ENCODE results near the gene SOWAHD. TPM values are rescaled to one million over a fixed set of nuclear protein-coding genes. Genes with fewer than 3 reads are reported as not detected.

The SOWAHD gene
- total RNA-seq, 2 donors from 2014 or later: not detected

- Histone ChIP-seq H3K27me3 (replicated peaks; ENCODE audit: insufficient read depth) (no peaks in the 10 kb centered on the region), H3K27ac (no peak overlapping the region), H3K36me3 (no peaks in the 10 kb centered on the region), H3K4me3 (no peak overlapping the region), H3K9me3 (no peaks in the 10 kb centered on the region), H3K4me1 (ENCODE audit: control insufficient read depth in 1 of 2, low read depth in 2 of 2) (peaks cover 0 to 6% of the 10 kb centered on the region in 2 donors)
- ATAC-seq (ENCODE audit: insufficient number of reproducible peaks, low FRiP score, low read depth) (no peak), DNase-seq (ENCODE audit: low spot score) (no peak)
- TF ChIP-seq, protein P1, sequence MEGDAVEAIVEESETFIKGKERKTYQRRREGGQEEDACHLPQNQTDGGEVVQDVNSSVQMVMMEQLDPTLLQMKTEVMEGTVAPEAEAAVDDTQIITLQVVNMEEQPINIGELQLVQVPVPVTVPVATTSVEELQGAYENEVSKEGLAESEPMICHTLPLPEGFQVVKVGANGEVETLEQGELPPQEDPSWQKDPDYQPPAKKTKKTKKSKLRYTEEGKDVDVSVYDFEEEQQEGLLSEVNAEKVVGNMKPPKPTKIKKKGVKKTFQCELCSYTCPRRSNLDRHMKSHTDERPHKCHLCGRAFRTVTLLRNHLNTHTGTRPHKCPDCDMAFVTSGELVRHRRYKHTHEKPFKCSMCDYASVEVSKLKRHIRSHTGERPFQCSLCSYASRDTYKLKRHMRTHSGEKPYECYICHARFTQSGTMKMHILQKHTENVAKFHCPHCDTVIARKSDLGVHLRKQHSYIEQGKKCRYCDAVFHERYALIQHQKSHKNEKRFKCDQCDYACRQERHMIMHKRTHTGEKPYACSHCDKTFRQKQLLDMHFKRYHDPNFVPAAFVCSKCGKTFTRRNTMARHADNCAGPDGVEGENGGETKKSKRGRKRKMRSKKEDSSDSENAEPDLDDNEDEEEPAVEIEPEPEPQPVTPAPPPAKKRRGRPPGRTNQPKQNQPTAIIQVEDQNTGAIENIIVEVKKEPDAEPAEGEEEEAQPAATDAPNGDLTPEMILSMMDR (IDR thresholded peaks at IDR 0.05): no peak
These were observed 4.6 kb upstream of the SOWAHD start for GRCh38 chrX:119753639-119754257.

DNA sequence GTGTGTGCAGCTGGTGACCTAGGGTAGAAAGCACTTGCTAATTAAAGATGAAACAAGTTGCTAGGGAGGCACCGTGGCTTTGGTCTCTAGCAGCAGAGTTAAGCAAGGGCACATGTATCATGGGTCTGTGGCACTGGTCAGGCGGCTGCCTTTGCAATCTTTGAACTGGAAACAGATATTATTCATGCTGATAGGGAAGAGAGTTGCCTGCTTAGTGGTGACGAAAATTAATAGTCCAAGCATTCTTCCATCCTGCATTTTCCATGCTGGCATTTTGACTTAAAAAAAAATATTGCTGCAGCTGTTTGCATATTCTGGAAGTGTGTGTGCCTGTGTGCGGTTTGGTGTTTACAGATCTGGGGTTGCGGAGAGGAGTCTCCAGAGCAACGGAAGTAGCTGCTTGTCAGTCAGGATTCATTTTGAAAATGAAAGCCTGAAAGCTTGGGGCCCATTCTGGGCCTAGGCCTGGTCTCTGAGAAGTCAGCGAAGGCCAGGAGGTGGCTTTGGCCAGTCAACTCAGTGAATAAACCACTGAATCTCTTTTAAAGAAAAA, 2.3 kb upstream of the SOWAHD start:
- DNase-seq (ENCODE audit: low spot score): no peak

GRCh38 chrX:119756926-119757635, 1.3 kb upstream of the SOWAHD start:
- no peaks in the 10 kb centered on the region for H3K9me3 ChIP-seq
- H3K36me3 ChIP-seq: no peaks in the 10 kb centered on the region
- TF ChIP-seq, protein P1 (IDR thresholded peaks at IDR 0.05): no peak
- H3K4me1 ChIP-seq (ENCODE audit: control insufficient read depth in 1 of 2, low read depth in 2 of 2): peaks cover 0 to 6% of the 10 kb centered on the region in 2 donors
- ATAC-seq (ENCODE audit: insufficient number of reproducible peaks, low FRiP score, low read depth) (no peak), DNase-seq (ENCODE audit: low spot score) (no peak)
- no peak overlapping the region for H3K27ac ChIP-seq
- H3K27me3 ChIP-seq (replicated peaks; ENCODE audit: insufficient read depth): no peaks in the 10 kb centered on the region
- H3K4me3 ChIP-seq: no peak overlapping the region

More for the DNA sequence above, 2.3 kb upstream of the SOWAHD start:
- Histone ChIP-seq H3K4me3 (no peak overlapping the region), H3K27me3 (replicated peaks; ENCODE audit: insufficient read depth) (no peaks in the 10 kb centered on the region), H3K36me3 (no peaks in the 10 kb centered on the region), H3K4me1 (ENCODE audit: control insufficient read depth in 1 of 2, low read depth in 2 of 2) (peaks cover 0 to 6% of the 10 kb centered on the region in 2 donors), H3K27ac (no peak overlapping the region), H3K9me3 (no peaks in the 10 kb centered on the region)
- TF ChIP-seq, protein P1 (IDR thresholded peaks at IDR 0.05): no peak
- no peak for ATAC-seq (ENCODE audit: insufficient number of reproducible peaks, low FRiP score, low read depth)

- H3K4me1 ChIP-seq (ENCODE audit: control insufficient read depth in 1 of 2, low read depth in 2 of 2): peaks cover 0 to 6% of the 10 kb centered on the region in 2 donors
- DNase-seq (ENCODE audit: low spot score): no peak
- H3K4me3 ChIP-seq: peak overlapping the region; percentile 73
- no peak overlapping the region for H3K27ac ChIP-seq
- TF ChIP-seq, protein P1 (IDR thresholded peaks at IDR 0.05): no peak
- ATAC-seq (ENCODE audit: insufficient number of reproducible peaks, low FRiP score, low read depth): no peak
- H3K9me3 ChIP-seq: no peaks in the 10 kb centered on the region
- H3K27me3 ChIP-seq (replicated peaks; ENCODE audit: insufficient read depth): no peaks in the 10 kb centered on the region
- H3K36me3 ChIP-seq: no peaks in the 10 kb centered on the region
These were observed 776 bp upstream of the SOWAHD start for GRCh38 chrX:119757646-119757978.

DNA sequence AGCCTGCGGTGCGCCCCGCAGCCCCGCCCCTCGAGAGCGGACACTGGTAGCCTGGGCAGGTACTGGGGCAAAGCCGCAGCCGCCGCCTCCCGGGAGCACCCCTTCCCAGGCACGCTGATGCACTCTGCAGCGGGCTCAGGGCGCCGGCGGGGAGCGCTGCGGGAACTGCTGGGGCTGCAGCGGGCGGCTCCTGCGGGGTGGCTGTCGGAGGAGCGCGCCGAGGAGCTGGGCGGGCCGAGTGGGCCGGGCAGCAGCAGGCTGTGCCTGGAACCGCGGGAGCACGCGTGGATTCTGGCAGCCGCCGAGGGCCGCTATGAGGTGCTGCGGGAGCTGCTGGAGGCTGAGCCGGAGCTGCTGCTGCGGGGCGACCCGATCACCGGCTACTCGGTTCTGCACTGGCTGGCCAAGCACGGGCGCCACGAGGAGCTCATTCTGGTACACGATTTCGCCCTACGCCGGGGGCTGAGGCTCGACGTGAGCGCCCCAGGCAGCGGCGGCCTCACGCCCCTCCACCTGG, 401 bp downstream of the SOWAHD start:
- Histone ChIP-seq H3K36me3 (no peaks in the 10 kb centered on the region), H3K4me1 (ENCODE audit: control insufficient read depth in 1 of 2, low read depth in 2 of 2) (peaks cover 0 to 6% of the 10 kb centered on the region in 2 donors), H3K4me3 (peak overlapping the region; percentile 73), H3K27ac (no peak overlapping the region), H3K27me3 (replicated peaks; ENCODE audit: insufficient read depth) (no peaks in the 10 kb centered on the region), H3K9me3 (no peaks in the 10 kb centered on the region)
- ATAC-seq (ENCODE audit: insufficient number of reproducible peaks, low FRiP score, low read depth) (no peak), DNase-seq (ENCODE audit: low spot score) (no peak)
- TF ChIP-seq, protein P1 (IDR thresholded peaks at IDR 0.05): no peak
